A549 treated with AZD2906 at 1 μM for 4 hours (cell line): ENCODE data around the gene PCDHGB7. TPM values are rescaled to one million over a fixed set of nuclear protein-coding genes. Genes with fewer than 3 reads are reported as not detected.

ENCODE experiments used
- total RNA-seq: library from RNA; stranded (reverse); fragments of 200-300 nt; extraction: Qiagen RNA extraction; gene quantifications from 5 replicates; pipeline ENCODE4 v1.2.3, GENCODE V29; 2022

Gene PCDHGB7
- total RNA-seq: 0.03 to 0.13 TPM (median 0.07 TPM) in 3 of 5 replicates, not detected in the others

GRCh38 chr5:141417494-141418172, at the start of gene PCDHGB7:
PCDHGB7 (plus strand) TSS chr5:141417677; CDS start chr5:141417860, 183 bp downstream.

GRCh38 chr5:141369994-141370848, 47.3 kb upstream of the PCDHGB7 start, which contains the start of gene PCDHGB3:
PCDHGB3 (plus strand) TSS chr5:141370242; CDS start chr5:141370395, 153 bp downstream.

GRCh38 chr5:141373673-141374317, 43.7 kb upstream of the PCDHGB7 start, which contains the start of gene PCDHGA6:
PCDHGA6 (plus strand) TSS chr5:141373891; CDS start chr5:141374084, 193 bp downstream.

GRCh38 chr5:141382469-141383294, 34.8 kb upstream of the PCDHGB7 start, which contains the start of gene PCDHGA7:
PCDHGA7 (plus strand) TSS chr5:141382742; CDS start chr5:141382900, 158 bp downstream.

GRCh38 chr5:141387557-141388311, 29.7 kb upstream of the PCDHGB7 start, which contains the start of gene PCDHGB4:
PCDHGB4 (plus strand) TSS chr5:141387698; CDS start chr5:141387885, 187 bp downstream.

GRCh38 chr5:141392429-141393198, 24.9 kb upstream of the PCDHGB7 start, which contains the start of gene PCDHGA8:
PCDHGA8 (plus strand) TSS chr5:141392633; CDS start chr5:141392814, 181 bp downstream.

GRCh38 chr5:141397756-141398551, 19.5 kb upstream of the PCDHGB7 start, which contains the start of gene PCDHGB5:
PCDHGB5 (plus strand) TSS chr5:141397947; CDS start chr5:141398128, 181 bp downstream.

GRCh38 chr5:141402553-141403243, 14.8 kb upstream of the PCDHGB7 start, which contains the start of gene PCDHGA9:
PCDHGA9 (plus strand) TSS chr5:141402778; CDS start chr5:141402953, 175 bp downstream.

GRCh38 chr5:141407790-141408505, 9.5 kb upstream of the PCDHGB7 start, which contains the start of gene PCDHGB6:
PCDHGB6 (plus strand) TSS chr5:141408021; CDS start chr5:141408203, 182 bp downstream.

GRCh38 chr5:141412854-141413539, 4.5 kb upstream of the PCDHGB7 start, which contains the start of gene PCDHGA10:
PCDHGA10 (plus strand) TSS chr5:141412987; CDS start chr5:141413176, 189 bp downstream.

GRCh38 chr5:141420855-141421488, 3.5 kb downstream of the PCDHGB7 start, which contains the start of gene PCDHGA11:
PCDHGA11 (plus strand) TSS chr5:141421051; CDS start chr5:141421228, 177 bp downstream.

GRCh38 chr5:141430332-141431113, 13.0 kb downstream of the PCDHGB7 start, which contains the start of gene PCDHGA12:
PCDHGA12 (plus strand) TSS chr5:141430507; CDS start chr5:141430760, 253 bp downstream.

